IMR-90 (cell line): ENCODE measurements around the gene LNX1.

Experiments
- CEBPB ChIP-seq: IDR thresholded peaks from 2 replicates; pipeline ENCODE4 v1.6.1; 2012; ENCODE audit warnings: low read depth, low read length, improper control_type of control experiment
- CHD1 ChIP-seq: IDR thresholded peaks from 2 replicates; pipeline ENCODE4 v1.6.1; 2012; ENCODE audit warnings: low read depth, low read length, improper control_type of control experiment
- MAFK ChIP-seq: IDR thresholded peaks from 2 replicates; pipeline ENCODE4 v1.6.1; 2012; ENCODE audit warnings: low read depth, low read length, improper control_type of control experiment
- MAZ ChIP-seq: IDR thresholded peaks from 2 replicates; pipeline ENCODE4 v1.6.1; 2012; ENCODE audit warnings: low read depth, mild to moderate bottlenecking, low read length, improper control_type of control experiment, moderate library complexity, borderline replicate concordance
- POLR2A ChIP-seq: IDR thresholded peaks from 2 replicates; pipeline ENCODE4 v1.6.1; 2012; ENCODE audit warnings: mild to moderate bottlenecking, low read depth, low read length
- RAD21 ChIP-seq: IDR thresholded peaks from 2 replicates; pipeline ENCODE4 v1.6.1; 2012; ENCODE audit warnings: low read length, improper control_type of control experiment
- RCOR1 ChIP-seq: IDR thresholded peaks from 2 replicates; pipeline ENCODE4 v1.6.1; 2012; ENCODE audit warnings: mild to moderate bottlenecking, low read length, improper control_type of control experiment; ENCODE audit not compliant: insufficient replicate concordance
- TF ChIP-seq, protein P1 (sequence below): conservative IDR thresholded peaks from 2 replicates; pipeline ENCODE4 v1.5.1; 2012; ENCODE audit warnings: mild to moderate bottlenecking, low read depth, low read length, improper control_type of control experiment
- TF ChIP-seq, protein P2 (sequence below): fragments of 150-350 bp; IDR thresholded peaks from 2 replicates; pipeline ENCODE4 v1.6.1; 2016; ENCODE audit warnings: low read depth, mild to moderate bottlenecking, low read length, moderate library complexity, borderline replicate concordance

DNA sequence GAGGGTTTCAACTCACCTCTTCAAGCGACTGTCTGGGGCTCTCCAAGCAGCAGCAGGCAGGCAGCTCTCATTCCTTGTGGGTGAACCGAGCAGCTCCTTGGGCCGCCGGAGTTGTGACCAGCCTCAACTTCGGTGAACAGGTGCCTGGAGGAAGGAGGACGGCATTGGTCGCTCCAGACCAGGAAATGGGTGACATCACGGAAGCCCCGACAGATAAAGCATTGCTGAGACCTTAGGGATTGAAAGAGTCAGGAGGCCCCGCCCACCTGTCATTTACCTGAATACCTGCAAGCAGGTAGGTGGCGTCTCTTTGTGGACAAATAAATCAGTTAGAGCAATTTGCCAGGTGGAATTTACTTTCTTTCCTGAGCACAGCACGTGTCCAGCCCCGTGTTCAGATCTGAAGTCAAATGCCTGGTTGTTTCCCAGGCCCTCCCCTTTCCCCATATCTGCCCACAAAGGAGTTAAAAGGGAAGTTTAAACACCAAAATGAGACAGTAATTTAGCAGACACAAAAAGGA lies at the start of gene LNX1:
- TF ChIP-seq POLR2A: no peak
- TF ChIP-seq, protein P1, sequence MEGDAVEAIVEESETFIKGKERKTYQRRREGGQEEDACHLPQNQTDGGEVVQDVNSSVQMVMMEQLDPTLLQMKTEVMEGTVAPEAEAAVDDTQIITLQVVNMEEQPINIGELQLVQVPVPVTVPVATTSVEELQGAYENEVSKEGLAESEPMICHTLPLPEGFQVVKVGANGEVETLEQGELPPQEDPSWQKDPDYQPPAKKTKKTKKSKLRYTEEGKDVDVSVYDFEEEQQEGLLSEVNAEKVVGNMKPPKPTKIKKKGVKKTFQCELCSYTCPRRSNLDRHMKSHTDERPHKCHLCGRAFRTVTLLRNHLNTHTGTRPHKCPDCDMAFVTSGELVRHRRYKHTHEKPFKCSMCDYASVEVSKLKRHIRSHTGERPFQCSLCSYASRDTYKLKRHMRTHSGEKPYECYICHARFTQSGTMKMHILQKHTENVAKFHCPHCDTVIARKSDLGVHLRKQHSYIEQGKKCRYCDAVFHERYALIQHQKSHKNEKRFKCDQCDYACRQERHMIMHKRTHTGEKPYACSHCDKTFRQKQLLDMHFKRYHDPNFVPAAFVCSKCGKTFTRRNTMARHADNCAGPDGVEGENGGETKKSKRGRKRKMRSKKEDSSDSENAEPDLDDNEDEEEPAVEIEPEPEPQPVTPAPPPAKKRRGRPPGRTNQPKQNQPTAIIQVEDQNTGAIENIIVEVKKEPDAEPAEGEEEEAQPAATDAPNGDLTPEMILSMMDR: no peak
- TF ChIP-seq CHD1: no peak
- no peak for TF ChIP-seq RAD21
- TF ChIP-seq MAFK: no peak
- no peak for TF ChIP-seq MAZ
- TF ChIP-seq, protein P2, sequence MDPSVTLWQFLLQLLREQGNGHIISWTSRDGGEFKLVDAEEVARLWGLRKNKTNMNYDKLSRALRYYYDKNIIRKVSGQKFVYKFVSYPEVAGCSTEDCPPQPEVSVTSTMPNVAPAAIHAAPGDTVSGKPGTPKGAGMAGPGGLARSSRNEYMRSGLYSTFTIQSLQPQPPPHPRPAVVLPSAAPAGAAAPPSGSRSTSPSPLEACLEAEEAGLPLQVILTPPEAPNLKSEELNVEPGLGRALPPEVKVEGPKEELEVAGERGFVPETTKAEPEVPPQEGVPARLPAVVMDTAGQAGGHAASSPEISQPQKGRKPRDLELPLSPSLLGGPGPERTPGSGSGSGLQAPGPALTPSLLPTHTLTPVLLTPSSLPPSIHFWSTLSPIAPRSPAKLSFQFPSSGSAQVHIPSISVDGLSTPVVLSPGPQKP: no peak
- TF ChIP-seq RCOR1: no peak
- TF ChIP-seq CEBPB: no peak
